Liver (tissue), 9 donors: ENCODE results near the gene ITIH1. TPM values are rescaled to one million over a fixed set of nuclear protein-coding genes. Genes with fewer than 3 reads are reported as not detected.

Experiments
- DNase-seq: peaks from one replicate; pipeline ENCODE4 v3.0.0-alpha.2; 2017; ENCODE audit warnings: low spot score
- H3K27ac ChIP-seq, 2 donors: one replicate each; pipeline ENCODE4 v1.7.0; 2013; ENCODE audit warnings: inconsistent platforms in 2 of 2, low read length in 2 of 2, control low read depth in 1 of 2, low read depth in 1 of 2, mild to moderate bottlenecking in 1 of 2
- H3K27me3 ChIP-seq, 4 donors: one replicate each; pipeline versions ENCODE4 v1.6.1 to v1.7.0; 2013; ENCODE audit warnings: low read length in 3 of 4, inconsistent platforms in 1 of 4, mild to moderate bottlenecking in 1 of 4, moderate library complexity in 1 of 4; ENCODE audit not compliant: control insufficient read depth in 4 of 4, insufficient read depth in 4 of 4
- H3K36me3 ChIP-seq, 4 donors: one replicate each; pipeline versions ENCODE4 v1.6.1 to v1.7.0; 2013; ENCODE audit warnings: low read length in 3 of 4, mild to moderate bottlenecking in 3 of 4, low read depth in 1 of 4, moderate library complexity in 1 of 4; ENCODE audit not compliant: control insufficient read depth in 4 of 4, insufficient read depth in 3 of 4
- H3K4me1 ChIP-seq, 4 donors: one replicate each; pipeline versions ENCODE4 v1.6.1 to v1.7.0; 2013; ENCODE audit warnings: low read length in 3 of 4, mild to moderate bottlenecking in 3 of 4, moderate library complexity in 1 of 4; ENCODE audit not compliant: control insufficient read depth in 4 of 4, insufficient read depth in 4 of 4
- H3K4me3 ChIP-seq, 3 donors: one replicate each; pipeline versions ENCODE4 v1.6.1 to v1.7.0; 2013; ENCODE audit warnings: low read length in 3 of 3, control low read depth in 1 of 3, low read depth in 1 of 3, mild to moderate bottlenecking in 1 of 3
- H3K9ac ChIP-seq, 2 donors: one replicate each; pipeline ENCODE4 v1.7.0; 2013; ENCODE audit warnings: low read length in 2 of 2, mild to moderate bottlenecking in 2 of 2, moderate library complexity in 2 of 2, control low read depth in 1 of 2, low read depth in 1 of 2
- H3K9me3 ChIP-seq, 4 donors: one replicate each; pipeline versions ENCODE4 v1.6.1 to v1.7.0; 2013; ENCODE audit warnings: low read length in 3 of 4; ENCODE audit not compliant: control insufficient read depth in 4 of 4
- ATF3 ChIP-seq: IDR thresholded peaks from 2 replicates; pipeline ENCODE4 v1.6.1; 2016; ENCODE audit warnings: antibody characterized with exemption
- CTCF ChIP-seq: fragments of 150-350 bp; IDR thresholded peaks from 2 replicates; pipeline ENCODE4 v1.5.1; 2017; ENCODE audit warnings: improper control_type of control experiment, low read depth, low read length; ENCODE audit not compliant: missing input control
- EGR1 ChIP-seq, 2 donors: IDR thresholded peaks; 2 replicates each; pipeline ENCODE4 v1.6.1; 2016 to 2018; ENCODE audit warnings: antibody characterized with exemption in 2 of 2, low read depth in 2 of 2
- FOXA2 ChIP-seq: IDR thresholded peaks from 2 replicates; pipeline ENCODE4 v1.6.1; 2016; ENCODE audit warnings: antibody characterized with exemption
- GABPA ChIP-seq, 2 donors: IDR thresholded peaks in 1 of 2; conservative IDR thresholded peaks in 1 of 2; 2 replicates each; pipeline ENCODE4 v1.6.1; 2016; ENCODE audit warnings: antibody characterized with exemption in 2 of 2, mild to moderate bottlenecking in 1 of 2, moderate library complexity in 1 of 2
- HNF4A ChIP-seq, 2 donors: conservative IDR thresholded peaks; 2 replicates each; pipeline ENCODE4 v1.6.1; 2016; ENCODE audit warnings: antibody characterized with exemption in 2 of 2, mild to moderate bottlenecking in 2 of 2
- HNF4G ChIP-seq: IDR thresholded peaks from 2 replicates; pipeline ENCODE4 v1.6.1; 2016; ENCODE audit warnings: antibody characterized with exemption
- JUND ChIP-seq, 2 donors: IDR thresholded peaks; 2 replicates each; pipeline ENCODE4 v1.6.1; 2016; ENCODE audit warnings: antibody characterized with exemption in 2 of 2
- MAX ChIP-seq: IDR thresholded peaks from 2 replicates; pipeline ENCODE4 v1.6.1; 2016; ENCODE audit warnings: antibody characterized with exemption
- NR2F2 ChIP-seq: IDR thresholded peaks from 2 replicates; pipeline ENCODE4 v1.6.1; 2016; ENCODE audit warnings: antibody characterized with exemption
- RAD21 ChIP-seq, 2 donors: IDR thresholded peaks; 2 replicates each; pipeline ENCODE4 v1.6.1; 2016; ENCODE audit warnings: antibody characterized with exemption in 2 of 2, mild to moderate bottlenecking in 2 of 2
- REST ChIP-seq: IDR thresholded peaks from 2 replicates; pipeline ENCODE4 v1.6.1; 2016; ENCODE audit warnings: antibody characterized with exemption, mild to moderate bottlenecking
- RXRA ChIP-seq, 2 donors: IDR thresholded peaks; 2 replicates each; pipeline ENCODE4 v1.6.1; 2017 to 2018; ENCODE audit warnings: antibody characterized with exemption in 2 of 2, mild to moderate bottlenecking in 1 of 2
- SP1 ChIP-seq: IDR thresholded peaks from 2 replicates; pipeline ENCODE4 v1.6.1; 2018; ENCODE audit warnings: antibody characterized with exemption, mild to moderate bottlenecking
- TAF1 ChIP-seq: conservative IDR thresholded peaks from 2 replicates; pipeline ENCODE4 v1.6.1; 2016; ENCODE audit warnings: antibody characterized with exemption, mild to moderate bottlenecking
- YY1 ChIP-seq: IDR thresholded peaks from 2 replicates; pipeline ENCODE4 v1.6.1; 2016; ENCODE audit warnings: antibody characterized with exemption, mild to moderate bottlenecking
- ZBTB33 ChIP-seq: IDR thresholded peaks from 2 replicates; pipeline ENCODE4 v1.6.1; 2016; ENCODE audit warnings: antibody characterized with exemption
- WGBS: extraction: QIAGEN DNeasy Blood & Tissue Kit; methylation state at CpG from one replicate; pipeline ENCODE4 v1.1.7; 2013; 5-methylcytosine and 5-hydroxymethylcytosine counted together
- polyA plus RNA-seq, 2 donors: library from polyadenylated mRNA; stranded (reverse) in 1 of 2; unstranded in 1 of 2; fragments of 200-250 nt in 1 of 2; fragments of >200 nt in 1 of 2; fragmentation: Nextera tagmentation in 1 of 2; extraction: Ambion mirVana in 1 of 2; gene quantifications; one replicate each; pipeline versions ENCODE4 v1.2.1 to v1.2.3, GENCODE V29; 2013 to 2015
- total RNA-seq, 2 donors: library from RNA; depleted of rRNA; stranded (reverse); fragments of >200 nt; gene quantifications; one replicate each; pipeline ENCODE4 v1.2.3, GENCODE V29; 2014
- donor health status: healthy.
- donor health status: healthy.
- donor health status: healthy.
- donor health status: healthy.
- donor health status: healthy.

Gene ITIH1
- total and polyA plus RNA-seq, 4 donors: 1,022 to 1,400 (median 1,242) TPM

- Histone ChIP-seq H3K36me3 (peaks cover 11 to 46% (median 27%) of the 10 kb centered on the region in 4 donors), H3K9ac (no peak overlapping the region), H3K27me3 (no peaks in the 10 kb centered on the region), H3K9me3 (no peaks in the 10 kb centered on the region), H3K27ac (peak overlapping the region in 1 of 2 donors; percentile 26), H3K4me3 (no peak overlapping the region), H3K4me1 (peaks cover 17 to 86% (median 76%) of the 10 kb centered on the region in 4 donors)
- peak; percentile 31 for DNase-seq
- TF ChIP-seq RAD21 (IDR thresholded peaks at IDR 0.05): no peak
- TF ChIP-seq ZBTB33: no peak
- TF ChIP-seq EGR1 (IDR thresholded peaks at IDR 0.05; ENCODE audit: low read depth in 2 of 2): no peak
- no peak for TF ChIP-seq HNF4G
- TF ChIP-seq JUND (IDR thresholded peaks at IDR 0.05): no peak
- TF ChIP-seq ATF3: no peak
- TF ChIP-seq SP1: no peak
- TF ChIP-seq MAX: no peak
- TF ChIP-seq NR2F2: no peak
- no peak for TF ChIP-seq HNF4A (conservative IDR thresholded peaks at IDR 0.05)
- TF ChIP-seq GABPA (IDR thresholded peaks at IDR 0.05 in 1 of 2, conservative IDR thresholded peaks at IDR 0.05 in 1 of 2): no peak
- TF ChIP-seq TAF1: no peak
- TF ChIP-seq FOXA2: no peak
- no peak for TF ChIP-seq RXRA (IDR thresholded peaks at IDR 0.05)
- no peak for TF ChIP-seq YY1
- 88% methylated on average over 12 of the region's 12 CpGs for WGBS
These were observed 5.2 kb downstream of the ITIH1 start for GRCh38 chr3:52782412-52783210.

GRCh38 chr3:52783211-52783555, 5.8 kb downstream of the ITIH1 start:
- H3K9me3 ChIP-seq: no peaks in the 10 kb centered on the region
- H3K4me1 ChIP-seq: peaks cover 17 to 92% (median 81%) of the 10 kb centered on the region in 4 donors
- H3K4me3 ChIP-seq: no peak overlapping the region
- 92% methylated on average over 3 of the region's 3 CpGs for WGBS
- H3K9ac ChIP-seq: no peak overlapping the region
- peak overlapping the region in 1 of 2 donors; percentile 5 for H3K27ac ChIP-seq
- H3K36me3 ChIP-seq: peaks cover 11 to 49% (median 33%) of the 10 kb centered on the region in 4 donors
- no peak for TF ChIP-seq NR2F2
- TF ChIP-seq RAD21 (IDR thresholded peaks at IDR 0.05): peak; percentile 18 to 23
- no peak for TF ChIP-seq GABPA (IDR thresholded peaks at IDR 0.05 in 1 of 2, conservative IDR thresholded peaks at IDR 0.05 in 1 of 2)
- DNase-seq: no peak
- no peaks in the 10 kb centered on the region for H3K27me3 ChIP-seq

GRCh38 chr3:52784021-52784621, 6.7 kb downstream of the ITIH1 start:
- Histone ChIP-seq H3K36me3 (peaks cover 11 to 49% (median 36%) of the 10 kb centered on the region in 4 donors), H3K27me3 (no peaks in the 10 kb centered on the region), H3K9ac (no peak overlapping the region), H3K4me1 (peaks cover 17 to 94% (median 84%) of the 10 kb centered on the region in 4 donors), H3K4me3 (no peak overlapping the region), H3K9me3 (no peaks in the 10 kb centered on the region), H3K27ac (no peak overlapping the region)
- WGBS: 84% methylated on average over 18 of the region's 18 CpGs
- DNase-seq: peak; percentile 32
- no peak for TF ChIP-seq MAX
- TF ChIP-seq JUND (IDR thresholded peaks at IDR 0.05): no peak
- TF ChIP-seq GABPA (IDR thresholded peaks at IDR 0.05 in 1 of 2, conservative IDR thresholded peaks at IDR 0.05 in 1 of 2): no peak
- no peak for TF ChIP-seq RXRA (IDR thresholded peaks at IDR 0.05)
- TF ChIP-seq FOXA2: no peak
- TF ChIP-seq CTCF: no peak
- no peak for TF ChIP-seq RAD21 (IDR thresholded peaks at IDR 0.05)
- no peak for TF ChIP-seq HNF4G
- no peak for TF ChIP-seq YY1
- TF ChIP-seq HNF4A (conservative IDR thresholded peaks at IDR 0.05): no peak
- TF ChIP-seq NR2F2: no peak
- no peak for TF ChIP-seq TAF1
- TF ChIP-seq REST: no peak
- TF ChIP-seq EGR1 (IDR thresholded peaks at IDR 0.05; ENCODE audit: low read depth in 2 of 2): no peak
